ENCODE results near the gene PICK1.
"Not testable (repeated sequence)": the region's sequence is repeated elsewhere in the genome, so short reads cannot be mapped to it uniquely, and the experiment has no call there.

Gene PICK1

DNA sequence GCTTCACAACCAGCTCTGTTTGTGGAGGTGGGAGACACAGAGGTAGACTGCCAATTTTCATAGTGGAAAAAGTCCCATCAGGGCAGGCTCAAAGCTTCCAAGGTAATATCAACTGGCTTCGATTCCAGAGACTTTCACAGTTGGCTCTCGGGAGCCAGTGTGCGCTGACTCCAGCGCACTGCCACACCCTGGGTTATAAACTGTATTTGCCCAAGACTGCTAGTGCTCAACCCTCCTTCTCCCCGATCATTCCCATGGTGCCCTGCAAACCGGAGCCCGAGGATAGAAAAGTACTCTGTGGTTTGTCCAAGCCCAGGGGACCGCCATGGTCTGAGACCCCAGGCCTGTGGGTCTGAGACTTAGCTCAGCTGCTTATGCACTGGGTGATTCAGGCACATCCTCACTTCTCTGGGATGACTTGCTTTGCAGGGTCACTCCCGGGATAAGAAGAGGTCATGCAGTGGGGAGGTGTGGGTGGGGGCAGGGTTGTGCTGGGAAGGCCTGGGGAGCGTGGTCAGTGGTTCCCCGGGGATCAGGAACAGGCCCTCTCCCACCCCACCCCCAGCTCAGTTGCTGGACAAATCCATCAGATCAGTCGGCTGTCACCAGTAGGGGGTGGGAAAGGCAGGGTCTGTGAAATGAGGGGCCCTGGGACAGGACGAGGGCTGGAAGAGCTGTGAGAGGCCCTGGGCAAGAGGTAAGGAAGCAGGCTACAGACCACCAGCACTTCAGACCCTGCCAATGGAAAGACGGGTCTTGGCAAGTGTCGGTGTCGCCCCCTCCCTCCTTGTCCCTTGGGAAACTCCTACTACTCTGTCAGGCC lies 26.7 kb upstream of the PICK1 start:
- DNase-seq (ENCODE audit: low read depth in 2 of 2), result no peak

DNA sequence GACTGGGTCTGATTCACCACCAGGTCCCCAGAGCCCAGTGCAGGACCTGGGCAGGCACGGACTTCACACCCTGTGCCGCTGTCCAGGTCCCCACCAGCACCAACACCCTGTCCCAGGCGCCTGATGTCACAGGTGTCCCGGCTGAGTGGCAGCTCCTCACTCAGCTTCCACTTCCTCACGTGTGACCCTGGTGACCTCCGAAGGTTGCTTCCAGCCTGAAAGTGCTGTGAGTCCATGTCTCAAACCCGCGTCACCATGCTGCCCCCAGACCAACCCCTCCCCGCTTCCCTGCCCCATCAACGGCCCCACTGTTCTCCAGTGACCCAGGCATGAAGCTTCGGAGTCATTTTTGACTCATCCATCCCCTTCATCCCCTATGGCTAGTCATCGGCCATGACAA lies 25.7 kb upstream of the PICK1 start:
- DNase-seq (ENCODE audit: low read depth in 2 of 2), result no peak

DNA sequence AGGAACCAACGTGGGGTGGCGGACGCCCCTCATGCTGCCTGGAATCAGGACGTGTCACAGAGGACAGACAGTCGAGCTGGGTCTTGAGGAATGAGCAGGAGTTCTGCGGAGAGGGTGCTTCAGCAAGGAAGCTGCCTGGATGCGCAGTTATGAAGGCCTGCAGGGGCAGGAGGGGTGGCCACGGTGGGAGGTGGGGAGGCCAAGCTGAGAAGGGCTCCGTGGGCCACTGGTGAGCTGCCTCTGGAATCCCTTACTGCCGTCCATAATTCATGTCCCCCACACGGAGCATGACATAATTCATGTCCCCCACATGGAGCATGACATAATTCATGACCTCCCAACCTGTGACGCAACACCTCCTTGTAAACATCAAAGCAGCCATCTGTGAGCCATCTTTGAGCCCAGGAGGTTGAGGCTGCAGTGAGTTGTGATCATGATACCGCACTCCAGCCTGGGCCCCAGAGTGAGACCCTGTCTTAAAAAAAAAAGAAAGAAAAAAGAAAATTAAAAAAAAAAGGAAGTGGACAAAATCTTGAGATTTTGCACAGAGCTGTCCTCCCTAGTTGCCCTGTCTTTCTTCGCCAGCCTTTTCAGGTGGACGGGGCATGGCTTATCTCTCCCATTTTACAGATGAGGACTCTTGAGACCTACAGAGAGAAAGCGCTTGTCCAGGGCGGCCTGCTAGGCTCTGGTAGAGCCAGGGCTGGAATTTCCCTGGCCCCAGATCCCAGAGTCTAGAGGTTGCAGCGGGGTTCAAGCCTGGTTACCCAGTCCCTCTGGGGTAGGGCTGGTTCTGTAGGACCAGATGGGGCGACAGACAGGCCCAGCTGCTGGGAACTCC lies 24.3 kb upstream of the PICK1 start:
- DNase-seq (ENCODE audit: low read depth in 2 of 2), result no peak

DNA sequence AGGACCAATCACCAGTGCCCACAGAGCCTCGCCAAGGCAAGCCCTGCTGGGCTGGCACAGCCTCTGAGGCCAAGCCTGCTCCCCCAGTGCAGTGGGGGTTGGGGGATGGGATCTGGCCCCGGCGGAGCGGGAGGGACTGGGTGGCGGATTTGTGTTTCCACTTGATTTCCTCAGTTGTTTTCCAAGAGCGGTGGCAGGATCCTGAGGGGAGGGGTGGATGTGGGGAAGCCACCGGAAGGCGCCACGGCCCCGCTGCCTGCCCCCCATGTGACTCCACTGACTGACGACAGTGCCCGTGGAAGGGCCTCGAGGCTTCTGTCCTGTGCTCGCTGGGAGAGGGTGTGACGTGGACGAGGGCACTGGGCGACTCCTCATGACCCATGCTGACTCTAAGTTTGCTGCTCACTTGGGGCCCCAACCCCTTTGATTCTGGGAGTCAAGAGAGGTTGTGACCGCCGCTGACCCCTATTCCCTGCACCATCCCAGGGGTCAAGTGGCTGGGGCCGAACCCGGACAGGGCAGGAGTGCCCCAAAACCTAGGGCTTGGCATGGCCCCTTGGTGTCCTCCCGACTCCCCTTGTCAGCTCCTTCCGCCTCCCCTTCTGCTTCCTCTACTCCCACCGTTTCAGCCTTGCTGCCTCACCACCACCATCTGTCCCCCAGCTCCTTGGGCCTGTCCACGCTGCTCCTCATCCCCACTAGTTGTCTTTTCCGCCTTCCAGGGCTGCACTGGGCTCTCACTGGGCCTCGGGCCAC lies 23.5 kb upstream of the PICK1 start:
- DNase-seq (ENCODE audit: low read depth in 2 of 2), result no peak

DNA sequence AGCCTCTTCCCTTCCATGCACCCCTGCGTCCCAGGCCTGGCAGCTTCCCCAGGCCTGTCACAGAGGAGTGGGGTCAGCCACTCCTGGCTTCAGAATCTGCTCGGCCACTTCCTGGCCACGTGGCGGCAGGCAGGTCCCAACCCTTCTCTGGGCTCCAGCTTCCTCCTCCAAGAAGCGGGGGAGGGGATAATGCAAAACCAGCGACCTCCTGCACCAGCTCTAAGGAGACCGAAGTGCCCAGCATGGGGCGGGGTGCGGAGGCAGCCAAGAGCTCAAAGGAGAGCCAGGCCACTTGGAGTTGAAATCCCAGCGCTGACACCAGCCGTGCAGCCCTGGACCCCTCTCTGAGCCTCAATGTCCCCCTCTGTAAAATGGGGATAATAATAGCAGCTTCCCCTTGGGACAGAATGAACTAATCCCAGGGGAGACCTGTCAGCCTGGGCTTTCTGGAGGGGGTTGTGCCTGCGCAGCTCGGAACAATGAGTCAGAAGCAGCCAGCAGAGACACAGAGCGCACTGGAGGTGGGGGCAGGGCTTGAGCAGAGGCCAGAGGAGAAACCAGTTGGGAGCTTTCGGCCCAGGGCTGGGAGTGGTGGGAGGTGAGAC lies 22.8 kb upstream of the PICK1 start:
- DNase-seq (ENCODE audit: low read depth in 2 of 2), result no peak

DNA sequence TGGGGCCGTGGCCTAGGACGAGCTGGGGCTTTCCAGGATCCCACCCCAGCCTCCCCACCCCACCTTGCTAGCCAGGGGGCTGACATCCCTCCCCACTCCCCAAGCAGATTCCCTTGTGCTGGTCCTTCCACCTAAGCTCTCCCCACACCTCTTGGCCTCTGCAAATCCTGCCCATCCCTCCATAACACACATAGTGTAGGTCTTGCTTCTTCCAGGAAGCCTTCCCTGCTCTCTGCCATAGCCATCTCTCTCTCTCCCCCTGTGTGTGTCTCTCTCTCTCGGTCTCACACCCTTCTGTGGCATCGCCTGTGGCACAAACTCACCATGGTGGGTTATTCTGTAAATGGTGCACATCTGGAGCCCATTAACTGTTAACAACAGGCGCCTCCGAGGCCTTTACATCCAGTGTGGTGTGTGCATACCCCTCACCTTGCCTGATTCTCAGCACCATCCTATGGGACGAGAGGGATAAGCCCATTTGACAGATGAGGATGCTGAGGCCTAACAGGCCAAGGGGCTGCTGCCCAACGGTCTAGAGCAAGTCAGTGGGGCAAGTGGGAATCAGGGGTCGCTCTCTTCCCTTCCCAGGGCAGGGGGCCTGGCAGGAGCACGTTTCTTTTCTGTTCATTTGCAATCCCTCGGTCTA lies 22.2 kb upstream of the PICK1 start:
- no peak for DNase-seq (ENCODE audit: low read depth in 2 of 2)

DNA sequence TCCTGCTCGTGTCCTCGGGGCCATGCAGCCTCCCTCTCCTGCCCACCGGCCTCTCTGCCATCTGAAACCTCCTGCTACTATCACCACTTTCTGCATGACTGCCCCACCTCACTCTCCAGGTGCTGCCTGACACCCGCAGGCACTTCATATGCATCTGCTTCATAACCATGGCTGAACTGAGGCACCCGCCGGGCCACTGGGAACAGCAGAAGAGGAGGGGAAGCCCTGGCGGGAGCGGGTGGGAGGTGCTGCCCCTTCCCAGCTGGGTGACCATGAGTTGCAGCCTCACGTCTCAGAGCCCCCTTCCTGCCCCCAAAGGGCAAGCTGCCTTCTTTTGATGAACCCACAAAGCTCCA lies 21.7 kb upstream of the PICK1 start:
- DNase-seq (ENCODE audit: low read depth in 2 of 2), result no peak

DNA sequence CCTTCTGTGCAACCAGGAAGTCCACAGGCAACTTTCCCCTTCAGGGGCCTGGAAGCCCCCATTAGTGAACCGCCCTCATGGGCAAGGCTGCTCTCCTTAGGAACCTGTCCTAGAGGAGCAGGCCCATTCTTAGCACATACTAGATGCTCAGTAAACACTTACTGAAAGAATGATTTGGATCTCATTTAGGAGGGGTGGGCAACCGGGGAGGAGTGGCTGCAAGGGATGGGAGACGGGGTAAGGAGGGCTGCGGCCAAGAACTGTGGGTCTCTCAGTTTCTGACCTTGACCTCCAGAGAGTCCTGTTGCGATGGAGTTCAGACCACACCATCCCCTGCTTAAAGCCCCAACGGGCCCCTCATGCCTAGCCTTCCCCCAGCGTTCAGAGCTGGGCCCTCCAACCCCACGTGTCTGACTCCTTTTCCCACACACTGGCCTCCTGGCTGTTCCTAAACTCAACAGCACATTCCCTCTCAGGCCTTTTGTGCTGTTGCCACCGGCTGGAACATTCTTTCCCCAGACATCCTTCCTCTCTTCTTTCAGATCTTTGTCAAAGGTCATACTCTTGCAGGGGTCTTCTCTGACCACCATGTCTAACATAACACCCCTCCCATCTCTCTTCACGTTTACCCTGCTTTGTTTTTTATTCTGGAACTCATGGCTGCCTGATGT lies 20.7 kb upstream of the PICK1 start:
- DNase-seq (ENCODE audit: low read depth in 2 of 2), result no peak

DNA sequence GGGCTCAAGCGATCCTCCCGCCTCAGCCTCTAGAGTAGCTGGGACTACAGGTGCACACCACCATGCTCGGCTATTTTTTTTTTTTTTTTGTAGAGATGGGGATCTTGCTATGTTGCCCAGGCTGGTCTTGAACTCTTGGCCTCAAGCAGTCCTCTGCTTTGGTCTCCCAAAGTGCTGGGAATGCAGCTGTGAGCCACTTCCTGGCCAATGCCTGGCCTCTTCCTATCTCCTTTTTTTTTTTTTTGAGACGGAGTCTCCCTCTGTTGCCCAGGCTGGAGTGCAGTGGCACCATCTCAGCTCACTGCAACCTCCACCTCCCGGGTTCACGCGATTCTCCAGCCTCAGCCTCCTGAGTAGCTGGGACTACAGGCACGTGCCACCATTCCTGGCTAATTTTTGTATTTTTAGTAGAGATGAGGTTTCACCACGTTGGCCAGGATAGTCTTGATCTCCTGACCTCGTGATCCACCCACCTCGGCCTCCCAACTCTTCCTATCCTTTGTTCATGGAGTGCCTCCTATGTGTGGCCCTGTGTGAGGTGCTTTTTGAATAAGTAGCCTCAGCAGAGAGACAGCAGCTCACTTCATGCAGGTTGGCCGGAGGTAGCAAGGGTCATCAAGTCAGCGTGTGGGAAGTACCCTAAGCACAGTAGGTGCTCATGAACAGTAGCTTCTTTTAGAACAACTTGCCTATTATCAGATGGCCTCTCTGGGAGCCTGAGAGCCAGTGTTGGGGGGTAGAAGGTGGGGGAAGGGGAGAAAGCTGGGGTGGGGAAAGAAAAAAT lies 19.6 kb upstream of the PICK1 start:
- DNase-seq (ENCODE audit: low read depth in 2 of 2), result not testable (repeated sequence)

DNA sequence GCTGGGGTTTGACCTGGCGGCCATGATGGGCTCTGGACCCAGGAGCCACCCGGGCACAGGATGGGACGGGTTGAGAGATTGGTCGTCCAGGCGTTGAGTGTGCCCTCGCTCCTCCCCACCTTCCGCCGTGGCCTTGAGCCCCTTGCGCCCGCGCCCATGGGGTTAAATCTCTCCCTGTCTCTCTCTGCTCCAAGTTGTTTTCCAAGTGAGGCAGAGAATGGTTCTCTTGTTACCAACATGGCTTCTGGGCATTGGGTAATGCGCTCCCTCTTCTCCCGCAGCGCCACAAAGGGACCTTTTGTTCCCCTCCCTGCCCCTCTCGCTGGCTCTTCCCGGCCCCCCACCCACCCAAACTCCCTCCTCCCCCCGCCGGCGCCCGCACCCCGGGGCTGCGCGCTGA lies 18.8 kb upstream of the PICK1 start:
- DNase-seq (ENCODE audit: low read depth in 2 of 2), result no peak

DNA sequence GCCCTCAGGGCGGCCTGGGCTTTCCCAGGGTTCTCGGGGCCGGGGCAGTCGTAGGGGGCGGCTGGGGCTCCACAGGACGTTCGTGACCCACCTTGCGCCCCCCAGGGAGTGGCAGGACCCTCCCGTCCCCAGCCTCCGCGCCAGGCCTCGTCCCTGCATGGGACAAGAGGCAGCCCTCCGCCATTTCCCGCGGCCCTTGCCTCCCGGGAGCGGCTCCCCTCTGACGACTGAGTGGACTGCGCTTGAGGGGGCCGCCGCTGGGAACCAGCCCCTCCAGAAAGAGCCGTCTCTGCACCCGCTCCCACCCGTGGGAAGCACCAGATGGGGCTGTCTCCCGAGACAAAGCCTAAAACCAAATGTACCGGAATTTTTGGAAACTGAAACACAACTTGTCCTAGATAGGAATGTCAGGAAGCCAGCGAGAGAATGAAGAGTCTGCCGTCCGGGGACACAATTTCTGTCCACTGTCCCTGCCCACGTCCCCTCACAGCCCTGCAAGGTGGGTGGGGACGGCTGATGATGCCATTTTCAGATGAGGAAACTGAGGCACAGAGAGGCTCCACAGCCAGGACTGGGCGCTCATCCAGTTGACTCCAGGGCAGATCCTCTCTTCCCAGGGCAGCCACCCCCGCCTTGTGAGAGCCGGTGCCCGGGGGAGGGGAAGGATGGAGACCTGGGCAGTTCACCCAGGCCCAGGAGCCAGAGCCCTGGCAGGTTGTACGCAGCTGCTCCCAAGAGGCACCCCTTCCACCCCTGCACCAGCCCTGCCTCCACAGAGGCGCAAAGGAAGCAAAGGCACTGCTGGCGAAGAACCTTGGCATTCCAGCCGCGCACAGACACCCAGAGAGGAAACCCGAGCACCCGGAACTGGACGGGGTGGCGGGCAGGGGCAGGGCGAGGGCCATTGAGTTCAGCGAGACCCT lies 18.1 kb upstream of the PICK1 start:
- no peak for DNase-seq (ENCODE audit: low read depth in 2 of 2)

DNA sequence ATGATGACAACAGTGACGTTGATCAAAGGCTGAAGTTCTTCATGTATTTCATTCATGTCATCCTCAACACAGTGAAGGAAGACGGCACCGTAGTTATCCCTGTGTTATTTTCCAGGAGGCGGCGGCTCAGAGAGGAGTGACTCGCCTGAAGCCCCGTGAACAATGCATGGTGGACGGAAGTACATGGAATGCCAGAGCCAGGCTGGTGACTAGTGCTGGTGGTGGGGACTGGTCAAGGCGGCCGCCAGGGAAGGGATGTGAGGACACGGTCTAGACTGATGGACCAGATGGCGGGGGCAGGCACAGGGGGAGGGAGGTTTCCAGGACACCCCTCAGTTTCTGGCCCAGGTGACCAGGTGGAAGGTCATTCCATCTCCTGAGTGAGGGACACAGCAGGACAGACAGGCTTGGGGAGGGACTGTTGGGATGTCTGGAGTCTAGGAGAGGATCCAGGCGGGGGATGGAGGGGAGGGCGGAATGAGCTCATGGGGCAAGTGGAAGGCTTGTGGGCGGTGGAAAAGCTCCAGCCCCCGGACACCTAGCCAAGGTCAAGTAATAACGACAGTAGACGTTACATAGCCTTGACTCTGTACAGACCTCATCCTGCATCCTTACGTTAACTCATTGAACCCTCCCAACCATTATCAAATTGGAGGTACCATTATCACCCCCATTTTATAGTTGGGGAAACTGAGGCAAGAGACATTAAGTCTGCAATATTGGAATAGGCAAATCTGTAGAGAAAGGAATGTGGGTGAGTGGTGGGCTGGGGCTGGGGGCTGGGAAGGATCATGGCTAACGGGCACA lies 16.0 kb upstream of the PICK1 start:
- DNase-seq (ENCODE audit: low read depth in 2 of 2), result no peak

DNA sequence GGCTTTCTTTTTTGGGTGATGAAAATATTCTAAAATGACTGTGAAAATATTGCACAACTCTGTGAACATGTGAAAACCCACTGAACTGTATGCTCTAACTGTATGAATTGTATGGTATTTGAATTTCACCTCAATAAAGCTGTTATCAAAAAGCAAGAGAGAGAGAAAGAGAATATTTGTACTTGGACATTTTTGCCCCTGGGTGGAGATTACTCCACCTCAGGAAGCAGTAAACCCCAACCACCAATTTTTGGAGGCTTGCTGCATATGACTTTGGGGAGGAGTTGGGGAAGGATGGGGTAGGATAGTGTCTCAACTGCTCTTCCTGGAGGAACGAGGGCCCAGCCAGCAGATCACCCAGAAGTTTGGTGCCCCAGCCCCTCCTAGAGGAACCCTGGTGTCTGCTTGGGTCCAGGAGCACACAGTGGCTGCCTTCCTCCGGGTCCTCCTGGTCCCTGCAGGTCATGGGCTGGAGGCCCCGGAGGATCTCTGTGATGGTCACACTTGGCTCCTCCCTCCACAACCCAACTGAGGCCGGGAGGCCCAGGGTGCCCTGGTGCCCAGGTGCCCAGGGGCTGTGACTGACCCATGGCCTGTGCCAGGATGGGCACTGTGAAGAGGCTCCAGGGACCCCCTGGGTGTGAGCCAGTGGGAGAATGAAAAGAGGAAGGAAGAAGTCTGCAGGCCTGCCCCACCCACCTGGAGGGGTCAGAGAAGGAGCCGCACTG lies 15.3 kb upstream of the PICK1 start:
- no peak for DNase-seq (ENCODE audit: low read depth in 2 of 2)

DNA sequence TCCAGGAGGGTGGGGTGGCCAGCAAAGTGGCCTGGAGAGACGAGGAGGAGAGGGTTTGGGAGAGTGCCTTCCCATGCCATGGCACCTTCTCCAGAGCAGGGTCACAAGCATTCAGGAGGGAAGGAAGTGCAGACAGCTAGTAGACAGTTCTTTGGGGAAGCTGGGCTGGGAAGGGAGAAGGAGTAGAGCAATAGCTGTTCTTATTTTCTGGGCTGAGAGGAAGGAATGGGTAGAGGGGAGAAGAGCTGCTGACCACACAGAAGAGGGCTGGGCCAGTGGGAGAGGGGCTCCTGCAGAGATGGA lies 14.8 kb upstream of the PICK1 start:
- DNase-seq (ENCODE audit: low read depth in 2 of 2), result no peak

DNA sequence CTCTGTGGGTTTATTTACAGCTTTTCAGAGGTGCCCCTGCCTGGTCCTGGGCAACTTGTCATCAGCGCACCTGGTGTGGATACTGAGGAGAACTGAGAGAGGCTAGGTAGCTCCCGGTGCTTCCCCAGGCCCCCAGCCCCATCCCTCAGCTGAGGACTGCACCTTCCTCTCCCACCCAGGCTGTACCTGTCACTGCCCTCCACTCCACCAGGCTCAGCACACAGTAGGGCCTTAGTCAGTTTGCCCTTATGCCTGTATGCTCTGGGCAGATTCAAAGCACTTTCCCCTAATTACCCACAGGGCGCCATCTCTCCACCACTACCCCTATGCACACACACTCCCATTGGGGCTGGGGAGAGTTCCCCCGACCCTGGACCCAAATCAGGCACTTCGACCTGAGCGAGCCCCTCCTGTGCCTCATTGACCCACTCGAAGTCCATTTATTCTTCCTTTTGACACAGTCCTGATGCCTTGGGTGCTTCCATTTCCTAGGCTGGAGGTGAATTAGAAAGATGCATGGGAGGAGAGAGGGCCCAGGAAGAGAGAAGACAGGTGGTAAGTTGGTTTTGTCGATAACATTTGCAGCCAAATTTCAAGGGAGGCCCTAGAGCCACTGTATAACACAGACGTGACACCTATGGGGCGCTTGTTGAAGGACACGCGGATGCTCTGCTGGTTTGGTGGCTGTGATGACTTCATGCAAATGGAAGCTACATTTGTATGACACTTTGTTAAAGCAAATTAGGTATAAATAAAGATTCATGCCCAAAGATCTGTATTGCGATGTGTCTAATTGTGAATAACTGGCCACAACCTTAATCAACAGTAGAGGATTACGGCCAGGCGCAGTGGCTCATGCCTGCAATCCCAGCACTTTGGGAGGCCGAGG lies 13.8 kb upstream of the PICK1 start:
- no peak for DNase-seq (ENCODE audit: low read depth in 2 of 2)

DNA sequence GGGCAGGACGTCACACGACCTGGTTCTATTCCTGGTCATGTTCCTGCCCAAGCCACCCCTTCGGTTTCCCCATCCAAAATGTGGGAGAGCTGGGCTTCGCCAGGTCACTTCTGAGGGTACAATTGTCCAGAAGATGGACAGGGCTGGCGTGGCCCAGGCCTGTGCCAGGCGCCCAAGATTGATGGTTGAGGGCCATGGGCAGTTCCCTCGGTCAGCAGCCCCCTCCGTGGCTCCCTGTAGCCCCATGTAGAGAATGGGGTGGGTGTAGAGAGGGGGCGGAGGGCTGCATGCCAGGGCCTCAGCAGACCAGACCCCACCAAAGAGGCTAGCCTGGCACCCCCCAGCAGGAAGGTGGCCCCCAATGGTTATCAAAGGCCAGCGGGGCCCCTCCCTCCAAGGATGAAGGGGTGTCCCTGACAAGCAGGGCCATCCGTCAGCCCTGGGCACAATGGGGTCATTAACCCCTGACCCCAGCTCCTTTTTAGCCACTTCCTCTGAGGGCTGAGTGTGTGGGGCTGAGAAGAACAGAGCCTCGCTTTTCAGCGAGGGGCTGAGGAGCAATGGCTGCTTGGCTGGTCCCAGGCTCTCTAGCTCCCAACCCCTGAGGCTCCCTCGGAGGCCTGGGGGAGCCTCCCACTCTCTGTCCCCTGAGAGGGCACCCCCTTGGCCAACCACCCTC lies 11.0 kb upstream of the PICK1 start:
- DNase-seq (ENCODE audit: low read depth in 2 of 2), result no peak

All from stimulated activated CD8-positive, alpha-beta memory T cell treated with anti-CD3 and anti-CD28 coated beads, Interleukin-15, amount 100 ng/mL, for 48 hours (primary cell).